HT-29 (cell line): ENCODE measurements around the gene WDFY4. TPM values are rescaled to one million over a fixed set of nuclear protein-coding genes. Genes with fewer than 3 reads are reported as not detected.

Experiments used
- DNase-seq: peaks from one replicate; pipeline ENCODE4 v3.0.0-alpha.2; 2015; ENCODE audit warnings: low spot score
- total RNA-seq: library from RNA; depleted of rRNA; stranded (reverse); fragments of >200 nt; shearing (Covaris generic); gene quantifications from 2 replicates; pipeline ENCODE4 v1.2.3, GENCODE V29; 2014

The WDFY4 gene
- total RNA-seq, 1 experiment from 2014 or later = 0.10 TPM

GRCh38 chr10:48771234-48771633, 86.6 kb downstream of the WDFY4 start:
- no peak for DNase-seq

- no peak for DNase-seq
Observed at GRCh38 chr10:48772059-48772458, 87.4 kb downstream of the WDFY4 start.

GRCh38 chr10:48773580-48773979, 88.9 kb downstream of the WDFY4 start:
- DNase-seq = no peak

- no peak for DNase-seq
Observed at GRCh38 chr10:48774416-48775205, 89.9 kb downstream of the WDFY4 start.

- DNase-seq = no peak
Observed at GRCh38 chr10:48775206-48775517, 90.5 kb downstream of the WDFY4 start.

- DNase-seq = no peak
Observed at GRCh38 chr10:48776005-48776522, 91.4 kb downstream of the WDFY4 start.

- DNase-seq = no peak
Observed at GRCh38 chr10:48776528-48776927, 91.9 kb downstream of the WDFY4 start.

GRCh38 chr10:48777110-48777509, 92.4 kb downstream of the WDFY4 start:
- no peak for DNase-seq

- DNase-seq = no peak
Observed at GRCh38 chr10:48778193-48778857, 93.7 kb downstream of the WDFY4 start.

GRCh38 chr10:48779077-48779476, 94.4 kb downstream of the WDFY4 start:
- no peak for DNase-seq

- no peak for DNase-seq
Observed at GRCh38 chr10:48779546-48780152, 95.0 kb downstream of the WDFY4 start.

- no peak for DNase-seq
Observed at GRCh38 chr10:48780341-48780740, 95.7 kb downstream of the WDFY4 start.

- DNase-seq = no peak
Observed at GRCh38 chr10:48782386-48782785, 97.7 kb downstream of the WDFY4 start.

- no peak for DNase-seq
Observed at GRCh38 chr10:48784031-48784430, 99.4 kb downstream of the WDFY4 start.

- DNase-seq = no peak
Observed at GRCh38 chr10:48785796-48786195, 101.1 kb downstream of the WDFY4 start.

GRCh38 chr10:48786606-48787282, 102.1 kb downstream of the WDFY4 start:
- DNase-seq = no peak

GRCh38 chr10:48788554-48788953, 103.9 kb downstream of the WDFY4 start:
- DNase-seq = no peak

GRCh38 chr10:48789486-48790456, 105.1 kb downstream of the WDFY4 start:
- no peak for DNase-seq

- DNase-seq = no peak
Observed at GRCh38 chr10:48790457-48791044, 105.9 kb downstream of the WDFY4 start.

- DNase-seq = no peak
Observed at GRCh38 chr10:48791267-48791928, 106.7 kb downstream of the WDFY4 start.
